ENCODE data around the gene TIFAB.

Gene TIFAB

GRCh38 chr5:135423846-135424168 is 28.3 kb downstream of the TIFAB start:
- TF ChIP-seq REST (IDR thresholded peaks at IDR 0.05; ENCODE audit: insufficient read depth in 1 of 2, low read depth in 2 of 2, low read length in 2 of 2) (no peak), SIN3A (IDR thresholded peaks at IDR 0.05; ENCODE audit: borderline replicate concordance, insufficient read depth, low read length) (no peak), FOXP2 (optimal IDR thresholded peaks at IDR 0.05; ENCODE audit: borderline replicate concordance, extremely low read depth, extremely low read length, insufficient read depth) (no peak), TAF1 (IDR thresholded peaks at IDR 0.05; ENCODE audit: borderline replicate concordance, insufficient read depth, low read length) (no peak), POLR2AphosphoS5 (IDR thresholded peaks at IDR 0.05; ENCODE audit: low read depth, low read length) (no peak)

GRCh38 chr5:135423146-135423845 is 28.9 kb downstream of the TIFAB start:
- TF ChIP-seq SIN3A (IDR thresholded peaks at IDR 0.05; ENCODE audit: borderline replicate concordance, insufficient read depth, low read length) (no peak), REST (IDR thresholded peaks at IDR 0.05; ENCODE audit: insufficient read depth in 1 of 2, low read depth in 2 of 2, low read length in 2 of 2) (no peak), FOXP2 (optimal IDR thresholded peaks at IDR 0.05; ENCODE audit: borderline replicate concordance, extremely low read depth, extremely low read length, insufficient read depth) (no peak), POLR2AphosphoS5 (IDR thresholded peaks at IDR 0.05; ENCODE audit: low read depth, low read length) (no peak), TAF1 (IDR thresholded peaks at IDR 0.05; ENCODE audit: borderline replicate concordance, insufficient read depth, low read length) (no peak)

GRCh38 chr5:135422419-135422818 is 29.7 kb downstream of the TIFAB start:
- TF ChIP-seq SIN3A (IDR thresholded peaks at IDR 0.05; ENCODE audit: borderline replicate concordance, insufficient read depth, low read length) (no peak), FOXP2 (optimal IDR thresholded peaks at IDR 0.05; ENCODE audit: borderline replicate concordance, extremely low read depth, extremely low read length, insufficient read depth) (no peak), TAF1 (IDR thresholded peaks at IDR 0.05; ENCODE audit: borderline replicate concordance, insufficient read depth, low read length) (no peak), POLR2AphosphoS5 (IDR thresholded peaks at IDR 0.05; ENCODE audit: low read depth, low read length) (no peak), REST (IDR thresholded peaks at IDR 0.05; ENCODE audit: insufficient read depth in 1 of 2, low read depth in 2 of 2, low read length in 2 of 2) (no peak)

- TF ChIP-seq REST (IDR thresholded peaks at IDR 0.05; ENCODE audit: insufficient read depth in 1 of 2, low read depth in 2 of 2, low read length in 2 of 2) (no peak), POLR2AphosphoS5 (IDR thresholded peaks at IDR 0.05; ENCODE audit: low read depth, low read length) (no peak), SIN3A (IDR thresholded peaks at IDR 0.05; ENCODE audit: borderline replicate concordance, insufficient read depth, low read length) (no peak)
These were observed 35.1 kb downstream of the TIFAB start for GRCh38 chr5:135417083-135417482.

- TF ChIP-seq SIN3A (IDR thresholded peaks at IDR 0.05; ENCODE audit: borderline replicate concordance, insufficient read depth, low read length) (no peak), REST (IDR thresholded peaks at IDR 0.05; ENCODE audit: insufficient read depth in 1 of 2, low read depth in 2 of 2, low read length in 2 of 2) (no peak), POLR2AphosphoS5 (IDR thresholded peaks at IDR 0.05; ENCODE audit: low read depth, low read length) (no peak), FOXP2 (optimal IDR thresholded peaks at IDR 0.05; ENCODE audit: borderline replicate concordance, extremely low read depth, extremely low read length, insufficient read depth) (no peak), TAF1 (IDR thresholded peaks at IDR 0.05; ENCODE audit: borderline replicate concordance, insufficient read depth, low read length) (no peak)
These were observed 47.1 kb downstream of the TIFAB start for GRCh38 chr5:135405082-135405481.

Data from PFSK-1 (cell line).